Activated B cell treated with CpG ODN at 0.5 μM for 24 hours (primary cell): ENCODE results near the gene SETD1B. TPM values are rescaled to one million over a fixed set of nuclear protein-coding genes. Genes with fewer than 3 reads are reported as not detected.

Experiments
- ATAC-seq: fragments of 200-7000 bp; cut with Tn5 transposase; one replicate; pipeline ENCODE4 v1.10.0; 2021; ENCODE audit warnings: low read depth, mild to moderate bottlenecking, moderate library complexity
- CTCF ChIA-PET: fragments of 350-600 bp; sonication (Branson Sonifier 250); formaldehyde crosslinking; loops from one replicate; lab custom pipeline; 2021; ENCODE audit warnings: antibody characterized with exemption; lab: Charles Lee
- POLR2A ChIA-PET: fragments of 350-600 bp; sonication (Branson Sonifier 250); formaldehyde crosslinking; loops from one replicate; lab custom pipeline; 2021; ENCODE audit warnings: antibody characterized with exemption; lab: Charles Lee
- DNase-seq: peaks from one replicate; pipeline ENCODE4 v3.0.0; 2022
- H3K27ac Mint-ChIP-seq: one replicate; pipeline ENCODE4 v1.8.0; 2020; ENCODE audit warnings: mixed read lengths
- H3K27me3 Mint-ChIP-seq: one replicate; pipeline ENCODE4 v1.8.0; 2021; ENCODE audit warnings: mixed read lengths
- H3K36me3 Mint-ChIP-seq: one replicate; pipeline ENCODE4 v1.8.0; 2021; ENCODE audit warnings: low read depth, mixed read lengths
- H3K4me1 Mint-ChIP-seq: one replicate; pipeline ENCODE4 v1.8.0; 2021; ENCODE audit warnings: mixed read lengths
- H3K4me3 Mint-ChIP-seq: one replicate; pipeline ENCODE4 v1.8.0; 2020; ENCODE audit warnings: mild to moderate bottlenecking, mixed read lengths
- H3K9me3 Mint-ChIP-seq: one replicate; pipeline ENCODE4 v1.8.0; 2020; ENCODE audit warnings: mixed read lengths
- CTCF ChIP-seq: fragments of 200-600 bp; IDR thresholded peaks from one replicate; pipeline ENCODE4 v1.8.0; 2022; ENCODE audit warnings: antibody characterized with exemption, mild to moderate bottlenecking
- intact Hi-C: fragments of 100-400 bp; cut with micrococcal nuclease; formaldehyde crosslinking; loops from one replicate; pipeline ENCODE4 v1.15.1; 2024
- total RNA-seq: library from RNA; stranded (reverse); gene quantifications from 2 replicates; pipeline ENCODE4 v1.2.3, GENCODE V29; 2022

Gene SETD1B
- total RNA-seq, 1 donor from 2014 or later: 40.3 TPM

DNA sequence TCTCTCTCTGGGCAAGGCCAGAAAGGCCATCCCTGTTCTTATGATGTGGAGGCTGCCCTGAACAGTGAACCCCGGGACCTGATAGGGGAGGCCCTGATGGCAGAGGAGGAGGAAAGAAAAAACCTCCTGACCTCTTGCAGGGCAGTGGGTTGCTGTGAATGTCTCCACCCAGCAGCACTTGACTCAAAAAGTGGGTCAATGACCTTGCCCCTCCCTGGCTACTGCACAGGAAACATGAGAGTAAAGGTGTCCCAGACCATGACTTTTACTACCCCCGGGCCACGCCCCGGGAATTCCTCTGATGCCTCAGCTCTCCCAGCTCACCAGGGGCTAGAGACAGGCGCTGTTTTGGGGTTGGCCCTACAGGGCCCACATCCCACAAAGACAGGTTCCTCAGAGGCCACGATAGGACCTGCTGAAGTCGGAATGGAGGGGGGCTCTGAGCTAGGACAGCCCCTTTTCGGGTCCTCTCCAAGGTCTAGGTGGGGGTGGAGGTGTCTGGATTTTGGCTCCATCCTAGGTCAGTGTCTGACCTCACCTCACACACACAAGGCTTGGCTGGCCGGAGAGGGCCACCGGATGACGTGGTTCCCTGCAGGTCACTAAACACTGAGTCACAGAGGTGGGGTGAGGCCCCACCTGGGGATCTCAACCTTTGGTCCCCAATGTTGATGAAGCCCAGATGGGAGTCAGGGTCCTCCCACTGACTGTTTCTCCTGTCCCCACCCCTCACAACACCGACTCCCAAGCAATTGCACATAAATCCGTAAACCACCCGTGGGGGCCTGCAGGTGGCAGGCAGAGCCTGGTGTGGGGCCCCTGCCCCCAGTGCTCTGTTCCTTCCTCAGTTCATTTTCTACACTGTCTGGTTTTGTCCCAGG, 11.9 kb upstream of the SETD1B start:
- ChIA-PET POLR2A (interaction anchor here (0.6 to 33.0 kb wide), 10 partner anchors 4 to 1324 kb away, joined by 3 to 1155 read pairs (median 4); partner anchors contain the start of genes PSMD9, RHOF, SETD1B and TMEM120B), CTCF (interaction anchor here (1.1 to 11.1 kb wide), 6 partner anchors 14 to 102 kb away, joined by 3 to 635 read pairs (median 27); partner anchors contain the start of genes PSMD9 and SETD1B)
- no peak for TF ChIP-seq CTCF
- H3K27ac Mint-ChIP-seq: peak overlapping the region; percentile 99
- H3K4me1 Mint-ChIP-seq: peaks cover 70% of the 10 kb centered on the region
- H3K9me3 Mint-ChIP-seq: no peaks in the 10 kb centered on the region
- intact Hi-C loops: loop anchor here (1.0 to 5.0 kb wide), 2 partner anchors 105 to 235 kb away; no protein-coding TSS in a partner anchor
- DNase-seq (no peak), ATAC-seq (no peak)
- H3K27me3 Mint-ChIP-seq: no peaks in the 10 kb centered on the region
- H3K36me3 Mint-ChIP-seq: peaks cover 48% of the 10 kb centered on the region
- H3K4me3 Mint-ChIP-seq: peak overlapping the region; percentile 92

GRCh38 chr12:121792607-121793439, 11.0 kb upstream of the SETD1B start:
- DNase-seq (peak; percentile 71), ATAC-seq (peak; percentile 22)
- no peaks in the 10 kb centered on the region for H3K9me3 Mint-ChIP-seq
- ChIA-PET CTCF (interaction anchor here (1.5 to 11.1 kb wide), 9 partner anchors 14 to 104 kb away, joined by 3 to 635 read pairs (median 23); partner anchors contain the start of gene SETD1B), POLR2A (interaction anchor here (0.6 to 33.0 kb wide), 9 partner anchors 5 to 213 kb away, joined by 3 to 1155 read pairs (median 11); partner anchors contain the start of genes PSMD9, RHOF, SETD1B and TMEM120B)
- no peak for TF ChIP-seq CTCF
- no peaks in the 10 kb centered on the region for H3K27me3 Mint-ChIP-seq
- intact Hi-C loops: loop anchor here (1.0 to 5.0 kb wide), 2 partner anchors 106 to 234 kb away; no protein-coding TSS in a partner anchor
- H3K4me3 Mint-ChIP-seq: peak overlapping the region; percentile 92
- H3K27ac Mint-ChIP-seq: peak overlapping the region; percentile 99
- H3K36me3 Mint-ChIP-seq: peaks cover 49% of the 10 kb centered on the region
- H3K4me1 Mint-ChIP-seq: peaks cover 67% of the 10 kb centered on the region

- Mint-ChIP-seq H3K27ac (peak within 1 kb of the TSS; percentile 99), H3K4me3 (peak within 1 kb of the TSS; percentile 92), H3K4me1 (peaks cover 65% of the 10 kb centered on the region), H3K36me3 (peaks cover 50% of the 10 kb centered on the region), H3K27me3 (no peaks in the 10 kb centered on the region), H3K9me3 (no peaks in the 10 kb centered on the region)
- CTCF ChIA-PET: interaction anchor here (0.7 to 11.1 kb wide), 18 partner anchors 14 to 330 kb away, joined by 3 to 635 read pairs (median 12); partner anchors contain the start of genes PSMD9, SETD1B and TMEM120B
- intact Hi-C loops: loop anchor here (5.0 kb wide), 1 partner anchor 234 kb away; no protein-coding TSS in a partner anchor
- ATAC-seq (peak; percentile 15), DNase-seq (no peak)
- no peak for TF ChIP-seq CTCF
- POLR2A ChIA-PET: interaction anchor here (0.5 to 33.0 kb wide), 11 partner anchors 6 to 235 kb away, joined by 3 to 1155 read pairs (median 5); partner anchors contain the start of genes PSMD9, RHOF, SETD1B and TMEM120B
These were observed 10.4 kb upstream of the SETD1B start, which contains the start of gene RHOF for GRCh38 chr12:121793440-121793837. RHOF (minus strand) TSS chr12:121793688; CDS start chr12:121793633, 55 bp downstream.

DNA sequence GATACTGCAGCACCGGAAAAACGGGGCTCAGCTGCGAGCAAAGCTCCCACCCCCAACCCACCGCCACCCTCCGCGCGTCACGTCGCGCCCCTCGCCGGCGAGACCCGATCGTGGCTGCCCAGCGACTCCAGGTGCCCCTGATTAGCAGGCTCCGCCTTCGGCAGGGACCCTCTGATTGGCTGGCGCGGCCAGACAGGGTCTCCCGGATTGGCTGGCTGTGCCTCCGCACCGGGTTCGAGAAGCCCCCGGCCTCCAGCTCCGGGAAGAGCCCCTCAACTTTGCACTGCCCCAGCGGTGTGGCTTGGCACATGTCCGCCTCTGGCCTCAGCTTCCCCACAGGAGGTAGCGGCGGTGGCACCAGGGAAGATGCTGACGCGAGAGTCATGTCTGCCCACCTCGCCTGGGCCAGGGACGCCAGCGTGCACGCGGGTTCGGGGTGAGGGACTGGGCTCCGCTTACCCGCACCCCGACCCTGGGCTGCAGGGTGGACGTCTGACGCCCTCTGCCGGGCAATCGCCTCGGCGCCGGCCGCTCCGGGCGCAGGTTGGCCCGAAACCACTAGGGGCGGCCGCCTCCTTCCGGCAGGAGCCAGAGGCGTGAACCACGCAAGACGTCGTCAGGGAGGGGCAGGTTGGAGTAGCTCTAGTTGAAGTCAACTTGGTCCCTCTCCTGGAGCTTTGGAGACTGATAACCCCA, 9.8 kb upstream of the SETD1B start:
- Mint-ChIP-seq H3K36me3 (peaks cover 53% of the 10 kb centered on the region), H3K27ac (peak overlapping the region; percentile 88), H3K4me1 (peaks cover 65% of the 10 kb centered on the region), H3K4me3 (peak overlapping the region; percentile 85), H3K9me3 (no peaks in the 10 kb centered on the region), H3K27me3 (no peaks in the 10 kb centered on the region)
- ChIA-PET POLR2A (interaction anchor here (0.5 to 33.0 kb wide), 18 partner anchors 6 to 432 kb away, joined by 3 to 1155 read pairs (median 4); partner anchors contain the start of genes PSMD9, RHOF, SETD1B and TMEM120B), CTCF (interaction anchor here (0.5 to 11.1 kb wide), 33 partner anchors 13 to 473 kb away, joined by 3 to 635 read pairs (median 5); partner anchors contain the start of genes CFAP251, PSMD9, SETD1B and TMEM120B)
- DNase-seq: peak; percentile 96
- peak; percentile 25 for TF ChIP-seq CTCF
- ATAC-seq: peak; percentile 55
- intact Hi-C loops: loop anchor here (1.0 to 5.0 kb wide), 7 partner anchors 8 to 233 kb away; partner anchors contain the start of genes PSMD9 and TMEM120B
